ENCODE measurements around the gene ARID3B.

Gene ARID3B

DNA sequence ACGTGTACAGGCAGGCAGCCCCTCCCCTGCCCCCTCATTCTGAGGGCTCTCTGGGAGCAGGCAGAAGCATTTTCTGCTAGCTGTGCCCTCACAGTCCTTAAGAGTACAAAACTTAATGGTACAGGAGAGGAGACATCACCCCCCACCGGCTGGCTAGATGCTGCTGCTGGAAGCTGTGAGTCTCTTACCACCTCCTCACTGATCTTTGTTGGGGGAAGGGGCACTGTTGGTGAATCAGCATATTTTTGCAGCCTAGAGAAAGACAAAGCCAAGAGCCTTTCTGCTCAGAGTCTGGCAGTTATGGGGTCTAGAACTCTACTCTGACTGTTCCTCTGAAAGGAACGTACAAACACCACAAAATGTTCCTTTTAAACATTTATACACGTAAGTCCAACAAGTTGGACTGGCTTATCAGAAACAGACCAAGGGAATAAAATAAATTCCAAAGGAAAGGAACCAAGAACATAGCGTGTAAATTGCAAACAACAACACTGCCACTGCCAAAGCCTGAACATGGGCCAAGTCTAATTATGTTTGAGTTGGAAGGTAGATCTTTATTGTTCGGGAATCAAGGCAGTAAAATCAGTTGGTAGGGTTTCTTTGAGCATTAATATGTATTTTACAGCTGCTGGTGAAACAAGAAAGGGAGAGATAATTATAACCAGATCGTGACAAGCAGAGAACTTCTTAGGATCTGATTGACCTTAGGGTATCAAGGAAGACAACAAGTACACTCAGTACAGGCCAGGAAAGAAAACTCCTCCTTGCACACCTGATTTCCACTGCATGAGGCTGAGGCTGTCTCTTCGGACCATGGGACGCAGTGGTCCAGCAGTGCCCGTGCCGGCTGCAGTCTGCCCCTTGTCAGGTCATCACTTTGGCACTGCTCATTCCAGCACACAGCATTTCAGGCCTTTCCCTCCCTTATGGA is 102.0 kb downstream of the ARID3B start:
- peak; percentile 17 for DNase-seq (ENCODE audit: low read depth)

DNA sequence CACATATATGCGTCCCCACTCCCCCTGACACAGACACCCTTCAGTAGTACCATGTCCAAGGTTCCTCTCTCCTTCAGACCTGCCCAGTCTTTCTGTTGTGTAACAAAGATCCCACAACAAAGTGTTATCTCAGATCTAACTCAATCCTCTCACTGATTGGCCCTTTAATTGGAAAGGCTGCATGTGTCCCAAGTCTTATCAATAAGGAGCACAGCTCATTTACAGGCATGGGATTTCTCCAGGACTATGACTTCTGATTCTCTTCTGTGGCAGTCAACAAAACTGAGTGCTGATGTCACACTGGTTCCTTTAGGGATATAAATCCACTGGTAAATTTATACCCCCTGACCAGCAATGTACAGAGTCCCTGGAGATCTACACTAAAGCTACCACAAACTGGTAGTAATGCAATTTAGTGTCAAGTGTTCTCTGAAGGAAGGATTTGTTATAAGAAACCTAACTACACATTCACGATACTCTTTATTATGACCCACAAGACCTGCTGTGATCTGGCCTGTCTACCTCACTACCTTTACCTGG is 102.7 kb downstream of the ARID3B start:
- no peak for DNase-seq (ENCODE audit: low read depth)

DNA sequence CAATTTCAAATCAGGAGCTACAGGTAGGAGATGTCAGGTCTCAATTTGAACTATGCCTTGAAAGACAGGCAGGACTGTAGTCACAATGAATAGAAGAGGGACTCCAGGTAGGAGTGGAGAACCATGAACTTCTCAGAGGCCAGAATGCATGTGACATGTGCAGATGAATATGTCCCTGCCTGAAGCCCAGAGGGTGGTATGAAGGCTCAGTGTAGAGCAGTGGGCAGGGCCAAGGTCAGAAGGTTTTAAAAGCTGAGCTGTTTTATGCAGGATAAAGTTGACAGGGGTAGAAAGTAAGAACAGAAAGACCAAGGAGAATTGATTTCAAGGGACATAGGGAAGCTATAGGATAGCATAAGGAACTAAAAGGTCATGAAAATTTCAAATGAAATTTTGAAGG is 105.5 kb downstream of the ARID3B start:
- DNase-seq (ENCODE audit: low read depth) = no peak

Measured in fibroblast of the conjunctiva (primary cell).